Activated CD4-positive, alpha-beta T cell treated with anti-CD3 and anti-CD28 coated beads, Interleukin-2, Interleukin-6, amounts not matched to agents 100 ng/mL and 50 ng/mL, durations not matched to agents 16 hours and 8 hours (primary cell): ENCODE measurements around the gene CDKN2B-AS1.

Experiments
- DNase-seq: peaks from one replicate; pipeline ENCODE4 v3.0.0-alpha.2; 2020

Gene CDKN2B-AS1

GRCh38 chr9:22124263-22125011 lies 129.8 kb downstream of the CDKN2B-AS1 start:
- DNase-seq, result no peak

GRCh38 chr9:22129133-22129532 lies 134.5 kb downstream of the CDKN2B-AS1 start:
- no peak for DNase-seq

- DNase-seq, result no peak
Observed at GRCh38 chr9:22129633-22130032, 135.0 kb downstream of the CDKN2B-AS1 start.

- DNase-seq, result no peak
Observed at GRCh38 chr9:22131817-22132216, 137.2 kb downstream of the CDKN2B-AS1 start.

- DNase-seq, result no peak
Observed at GRCh38 chr9:22134390-22134789, 139.8 kb downstream of the CDKN2B-AS1 start.

GRCh38 chr9:22136461-22137096 lies 142.0 kb downstream of the CDKN2B-AS1 start:
- no peak for DNase-seq

GRCh38 chr9:22138956-22139660 lies 144.5 kb downstream of the CDKN2B-AS1 start:
- no peak for DNase-seq

- DNase-seq, result no peak
Observed at GRCh38 chr9:22141908-22142307, 147.3 kb downstream of the CDKN2B-AS1 start.

- DNase-seq, result no peak
Observed at GRCh38 chr9:22142671-22143070, 148.1 kb downstream of the CDKN2B-AS1 start.

GRCh38 chr9:22143799-22144625 lies 149.4 kb downstream of the CDKN2B-AS1 start:
- DNase-seq, result no peak

- peak; percentile 11 for DNase-seq
Observed at GRCh38 chr9:22146604-22147003, 152.0 kb downstream of the CDKN2B-AS1 start.

- DNase-seq, result peak; percentile 38
Observed at GRCh38 chr9:22147813-22148527, 153.4 kb downstream of the CDKN2B-AS1 start.

- no peak for DNase-seq
Observed at GRCh38 chr9:22148528-22148875, 153.9 kb downstream of the CDKN2B-AS1 start.

GRCh38 chr9:22148876-22149637 lies 154.5 kb downstream of the CDKN2B-AS1 start:
- DNase-seq, result no peak

- no peak for DNase-seq
Observed at GRCh38 chr9:22154064-22154463, 159.5 kb downstream of the CDKN2B-AS1 start.

- no peak for DNase-seq
Observed at GRCh38 chr9:22156586-22156985, 162.0 kb downstream of the CDKN2B-AS1 start.

GRCh38 chr9:22157276-22157675 lies 162.7 kb downstream of the CDKN2B-AS1 start:
- DNase-seq, result no peak

GRCh38 chr9:22157828-22158227 lies 163.2 kb downstream of the CDKN2B-AS1 start:
- no peak for DNase-seq

GRCh38 chr9:22158271-22158670 lies 163.7 kb downstream of the CDKN2B-AS1 start:
- no peak for DNase-seq

GRCh38 chr9:22158927-22159346 lies 164.3 kb downstream of the CDKN2B-AS1 start:
- DNase-seq, result no peak

- DNase-seq, result no peak
Observed at GRCh38 chr9:22159586-22159985, 165.0 kb downstream of the CDKN2B-AS1 start.

GRCh38 chr9:22160221-22160620 lies 165.6 kb downstream of the CDKN2B-AS1 start:
- no peak for DNase-seq
